SW 1271 (cell line): ENCODE data around the gene CD2BP2.
"Not testable (repeated sequence)": the region's sequence is repeated elsewhere in the genome, so short reads cannot be mapped to it uniquely, and the experiment has no call there.

Experiments used
- DNase-seq, 2 experiments: peaks; one replicate each; lab custom pipeline; 2025; lab: John Stamatoyannopoulos, UW

CD2BP2 gene

DNA sequence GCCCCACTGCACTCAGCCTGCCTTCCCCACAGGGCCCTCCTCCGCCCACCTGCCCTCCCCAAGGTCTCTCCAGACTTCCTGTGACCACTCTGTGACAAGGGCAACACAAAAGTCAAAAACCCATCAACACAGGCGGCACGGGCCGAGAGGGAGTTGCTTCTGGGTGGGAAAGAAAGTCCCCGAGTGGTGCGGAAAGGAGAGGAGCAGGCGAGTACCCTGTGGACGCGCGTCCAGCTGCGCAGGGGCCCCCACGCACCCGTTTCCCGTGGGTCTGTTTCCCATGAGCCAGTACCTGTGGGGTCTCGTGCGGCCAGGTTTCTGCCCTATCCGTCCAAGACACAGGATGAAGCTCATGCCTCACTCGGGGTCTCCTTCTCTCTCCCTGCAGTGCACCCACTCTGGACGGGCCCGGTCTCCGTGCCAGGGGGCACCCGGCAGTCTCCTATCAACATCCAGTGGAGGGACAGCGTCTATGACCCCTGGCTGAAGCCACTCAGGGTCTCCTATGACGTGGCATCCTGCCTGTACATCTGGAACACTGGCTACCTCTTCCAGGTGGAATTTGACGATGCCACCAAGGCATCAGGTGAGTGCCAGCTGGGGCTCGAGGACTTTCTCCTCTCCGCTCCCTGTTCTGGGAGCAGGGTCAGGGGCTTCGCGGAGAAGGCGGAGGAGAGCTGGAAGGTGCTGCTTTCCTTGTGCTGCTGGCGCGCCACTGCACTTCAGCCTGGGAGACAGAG is 12.2 kb downstream of the CD2BP2 start:
- DNase-seq: no peak

DNA sequence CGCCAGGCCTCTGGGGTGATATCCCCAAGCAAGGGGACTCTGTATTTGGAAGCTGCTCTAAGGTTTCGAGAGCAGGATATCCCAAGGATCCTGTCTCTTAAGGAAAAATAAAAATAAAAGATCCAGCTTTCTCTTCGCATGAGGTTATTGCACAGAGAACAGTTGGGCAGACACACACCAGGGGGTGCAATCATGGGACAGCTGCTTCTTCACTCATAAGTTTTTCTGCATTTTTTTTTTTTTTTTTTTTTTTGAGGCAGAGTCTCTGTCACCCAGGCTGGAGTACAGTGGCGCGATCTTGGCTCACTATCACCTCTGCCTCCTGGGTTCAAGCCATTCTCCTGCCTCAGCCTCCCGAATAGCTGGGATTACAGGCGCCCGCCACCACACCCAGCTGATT is 13.1 kb downstream of the CD2BP2 start:
- not testable (repeated sequence) for DNase-seq

DNA sequence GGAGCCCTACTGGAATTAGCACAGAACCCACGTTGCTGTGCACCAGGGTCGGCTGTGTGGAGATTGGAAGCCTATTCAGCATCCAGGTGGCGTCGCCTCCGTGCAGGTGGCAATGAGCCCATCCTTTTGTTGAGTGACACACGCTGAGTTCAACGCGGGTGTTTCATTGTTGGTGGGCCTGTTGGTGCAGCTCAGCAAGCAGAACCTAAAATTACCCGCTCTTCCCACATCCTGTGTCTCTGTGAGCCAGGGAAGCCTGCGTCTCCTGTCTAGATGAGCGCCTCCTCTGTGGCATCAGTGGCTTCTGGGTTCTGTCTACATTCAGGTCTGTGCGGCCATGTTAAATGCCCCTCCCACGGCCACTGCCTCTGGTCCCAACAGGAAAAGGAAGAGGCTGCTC is 14.5 kb downstream of the CD2BP2 start:
- DNase-seq: no peak

DNA sequence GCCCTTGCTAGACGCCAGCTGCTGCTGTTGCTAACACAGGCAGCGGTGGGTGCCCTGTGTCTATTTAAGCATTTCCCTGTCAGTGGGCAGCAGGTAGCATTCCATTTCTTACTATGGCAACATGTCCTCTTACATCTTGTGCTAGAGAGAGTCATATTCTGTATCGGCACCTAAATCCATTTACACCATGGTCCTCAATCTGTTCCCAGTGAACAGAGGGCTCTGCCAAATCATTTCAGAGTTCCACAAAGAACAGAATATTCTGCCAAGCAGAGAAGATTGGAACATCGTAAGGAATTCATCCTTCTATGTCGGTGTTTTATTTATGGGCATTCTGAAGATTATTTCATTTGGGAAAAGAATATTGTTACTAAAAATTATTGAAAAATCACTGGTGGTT is 16.4 kb downstream of the CD2BP2 start:
- not testable (repeated sequence) for DNase-seq

DNA sequence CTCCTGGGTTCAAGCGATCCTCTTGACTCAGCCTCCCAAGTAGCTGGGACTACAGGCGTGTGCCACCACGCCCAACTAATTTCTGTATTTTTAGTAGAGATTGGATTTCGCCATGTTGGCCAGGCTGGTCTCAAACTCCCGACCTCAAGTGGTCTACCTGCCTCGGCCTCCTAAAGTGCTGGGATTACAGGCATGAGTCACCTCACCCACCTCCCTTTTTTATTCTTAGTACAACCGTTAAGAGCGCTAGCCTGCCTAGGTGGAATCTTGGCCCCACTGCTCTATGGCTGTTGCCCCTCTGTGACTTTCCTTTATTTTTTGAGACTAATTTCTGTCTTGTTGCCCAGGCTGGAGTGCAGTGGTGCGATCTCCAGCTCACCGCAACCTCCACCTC is 17.1 kb downstream of the CD2BP2 start:
- DNase-seq: not testable (repeated sequence)

DNA sequence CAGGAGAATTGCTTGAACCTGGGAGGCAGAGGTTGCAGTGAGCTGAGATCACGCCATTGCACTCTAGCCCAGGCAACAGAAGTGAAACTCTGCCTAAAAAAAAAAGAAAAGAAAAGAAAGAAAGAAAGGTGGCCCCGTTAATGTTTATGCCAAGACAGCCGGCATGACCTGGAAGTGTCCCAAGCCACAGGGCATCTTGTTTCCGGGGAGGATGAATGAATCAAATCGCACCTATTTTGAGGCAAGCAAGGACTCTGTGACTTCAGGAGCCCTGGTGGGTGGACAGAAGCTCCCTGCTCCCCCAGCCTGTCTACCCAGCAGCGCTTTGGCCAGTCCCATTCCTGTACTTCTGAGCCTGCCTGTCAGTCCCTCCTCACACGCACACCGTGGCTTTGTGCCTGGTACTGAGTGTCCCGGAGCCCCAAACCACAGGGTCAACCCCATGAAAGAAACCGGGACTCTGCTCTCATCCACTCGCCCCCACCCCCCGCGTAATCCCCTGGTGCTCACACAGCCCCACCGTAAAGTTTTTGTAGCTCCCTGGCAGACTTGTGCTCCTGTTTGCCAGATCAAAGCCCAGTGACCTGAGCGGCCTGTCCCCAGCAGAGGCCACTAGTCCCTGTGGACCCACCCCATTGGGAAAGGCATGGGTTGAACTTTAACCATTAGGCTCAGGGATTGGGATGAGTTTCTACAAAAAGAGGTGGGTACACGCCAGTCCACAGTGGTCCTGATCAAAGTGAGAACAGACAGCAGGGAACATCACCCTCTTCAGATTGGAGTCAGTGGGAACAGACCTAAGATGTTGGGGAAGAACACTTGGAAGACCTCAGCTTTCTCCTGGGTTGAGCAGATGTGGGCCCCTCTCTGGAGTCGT is 19.3 kb downstream of the CD2BP2 start:
- DNase-seq: peak in 1 of 2 experiments; percentile 55

DNA sequence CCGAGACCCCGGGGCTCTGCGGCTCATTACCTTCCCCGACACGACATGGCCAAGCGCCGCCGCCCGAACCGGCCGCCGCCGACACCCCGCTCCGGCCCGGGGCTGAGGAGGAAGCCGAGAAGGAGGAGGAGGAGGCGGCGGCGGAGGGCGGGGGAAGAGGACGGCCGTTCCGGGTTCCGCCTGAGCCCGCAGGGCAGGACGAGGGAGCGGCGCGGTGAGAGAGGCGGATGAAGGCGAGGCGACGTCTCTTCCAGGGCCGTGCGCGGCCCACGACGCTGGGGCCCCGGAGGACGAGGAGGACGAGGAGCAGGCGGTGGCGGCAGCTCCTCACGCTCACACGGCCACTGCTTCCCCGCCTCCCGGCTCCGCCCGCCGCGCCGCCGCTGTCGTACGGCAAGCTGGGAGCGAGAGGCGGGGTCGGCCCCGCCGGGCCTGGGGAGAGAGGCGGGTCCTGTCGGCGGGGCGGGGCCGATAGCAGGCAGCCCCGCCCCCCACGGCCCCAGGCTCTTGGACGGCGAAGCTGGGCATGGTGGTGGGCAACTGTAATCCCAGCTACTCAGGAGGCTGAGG is 20.0 kb downstream of the CD2BP2 start:
- peak; percentile 69 to 81 for DNase-seq

DNA sequence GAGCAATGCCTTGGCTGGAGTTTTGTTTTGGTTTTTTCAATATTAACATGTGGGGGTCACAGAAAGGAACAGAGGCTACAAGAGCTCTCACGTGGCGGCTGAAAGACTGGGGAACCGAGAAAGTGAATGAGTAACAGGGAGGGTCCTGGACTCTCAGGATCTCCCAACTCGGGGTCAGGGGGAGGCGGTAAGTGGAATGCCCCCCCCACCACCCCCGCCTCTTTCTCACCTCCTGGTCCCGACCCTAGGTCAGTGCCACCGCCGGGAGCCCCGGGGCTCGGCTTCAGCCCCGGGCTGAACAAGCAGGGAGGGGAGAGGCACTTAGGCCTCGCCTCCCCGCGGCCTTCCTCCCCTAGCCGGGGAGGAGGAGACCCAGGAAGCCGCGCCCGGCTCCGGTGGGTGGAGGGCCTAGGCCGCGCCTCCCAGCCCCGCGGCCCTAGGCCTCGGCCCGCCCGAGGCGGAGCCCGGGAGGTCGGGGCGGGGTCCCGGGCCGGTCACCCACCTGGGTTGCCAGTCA is 20.6 kb downstream of the CD2BP2 start:
- peak in 1 of 2 experiments; percentile 60 for DNase-seq

DNA sequence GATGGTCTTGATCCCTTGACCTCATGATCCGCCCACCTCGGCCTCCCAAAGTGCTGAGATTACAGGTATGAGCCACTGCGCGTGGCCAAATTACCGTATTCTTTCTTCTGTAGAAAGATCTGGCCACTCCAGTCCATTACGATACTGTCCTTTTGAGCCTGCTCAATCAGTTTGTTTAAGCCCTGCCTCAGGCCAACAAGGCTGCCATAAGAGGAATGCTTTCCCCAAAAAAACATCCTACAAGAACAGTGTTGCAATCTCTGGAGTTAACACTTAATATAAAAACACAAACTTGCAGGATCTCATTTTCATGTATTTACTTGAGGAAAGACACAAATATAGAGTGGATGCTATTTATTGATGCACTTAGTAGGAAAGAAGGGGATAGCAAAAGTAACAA is 30.9 kb downstream of the CD2BP2 start:
- DNase-seq: not testable (repeated sequence)

DNA sequence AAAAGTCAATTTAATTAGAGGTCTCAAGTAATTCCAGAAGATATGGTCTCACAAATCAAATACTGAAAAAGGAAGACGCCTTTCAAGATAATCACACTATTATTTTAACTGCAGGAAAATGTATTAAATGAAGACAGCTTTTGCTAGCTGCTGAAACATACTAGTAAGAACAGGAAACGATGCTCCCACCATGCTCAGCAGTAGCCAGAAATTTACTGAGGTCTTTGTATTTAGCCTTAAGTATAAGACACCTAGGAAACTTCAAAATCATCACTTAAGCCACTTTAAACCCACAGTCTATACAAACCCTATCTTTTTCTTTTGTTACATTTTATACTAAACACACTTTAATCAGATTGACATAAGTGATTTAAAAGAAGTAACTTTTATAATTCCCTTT is 36.5 kb downstream of the CD2BP2 start:
- DNase-seq: not testable (repeated sequence)

DNA sequence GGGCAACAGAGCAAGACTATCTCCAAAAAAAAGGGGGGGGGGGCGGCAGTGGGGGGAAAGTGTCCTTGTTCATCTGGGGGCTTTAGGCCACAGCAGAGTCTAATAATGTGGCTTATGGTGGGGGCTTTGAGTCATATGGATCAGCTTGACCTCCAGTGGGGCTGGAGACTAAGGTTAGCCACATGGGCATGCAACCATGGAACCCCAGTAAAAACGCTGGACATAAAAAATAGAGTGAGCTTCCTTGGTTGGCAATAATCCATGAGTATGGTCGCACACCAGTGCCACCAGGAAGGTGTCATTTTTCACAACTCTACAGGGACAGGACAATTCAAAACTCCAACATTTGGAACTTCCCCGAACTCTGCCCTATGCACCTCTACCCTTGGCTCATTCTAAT is 44.2 kb downstream of the CD2BP2 start:
- not testable (repeated sequence) for DNase-seq

DNA sequence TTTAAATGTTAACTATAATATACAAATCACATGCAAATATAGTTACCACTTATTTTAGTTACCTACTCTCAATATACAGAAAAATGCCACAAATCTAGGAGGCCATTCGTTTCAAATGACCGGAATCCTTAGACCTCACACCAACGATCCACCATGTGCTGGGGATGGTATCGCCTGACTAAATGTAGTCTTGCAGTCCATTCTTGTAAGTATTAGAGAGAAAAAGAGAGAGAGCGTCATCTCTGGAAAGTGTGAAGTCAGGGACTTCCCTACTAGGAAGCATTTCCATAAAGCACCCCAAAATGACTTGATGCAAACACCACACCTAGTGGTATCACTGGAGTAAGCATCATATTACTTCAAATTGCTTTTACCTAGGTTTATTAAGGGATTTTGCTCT is 45.9 kb downstream of the CD2BP2 start:
- not testable (repeated sequence) for DNase-seq
